Adipose tissue (tissue), 3 donors: ENCODE data around the gene EPHB6. TPM values are rescaled to one million over a fixed set of nuclear protein-coding genes. Genes with fewer than 3 reads are reported as not detected.

ENCODE experiments used
- H3K27ac ChIP-seq: one replicate; pipeline ENCODE4 v1.5.1; 2013; ENCODE audit warnings: low read depth, low read length
- WGBS, 3 donors: extraction: QIAGEN DNeasy Blood & Tissue Kit; methylation state at CpG; one replicate each; pipeline ENCODE4 v1.1.7; 2013; 5-methylcytosine and 5-hydroxymethylcytosine counted together
- polyA plus RNA-seq, 3 donors: library from polyadenylated mRNA; stranded (reverse); fragments of 200-250 nt; gene quantifications; one replicate each; pipeline ENCODE4 v1.2.3, GENCODE V29; 2013
- donor health status: healthy with polysubstance abuse.
- donor health status: Bipolar disorder and iron deficiency.
- donor health status: healthy.

EPHB6 gene
- 10 to 100 TPM; 12.8 to 33.7 (median 21.4) TPM for polyA plus RNA-seq

- no peak within 1 kb of the TSS for H3K27ac ChIP-seq
- WGBS, 3 donors, result 0 to 1% (median 0%) methylated on average over 62 to 70 of the region's 70 CpGs
Observed at GRCh38 chr7:142854372-142855113, at the start of gene EPHB6. Gene EPHB6 (plus strand): TSS chr7:142855076. CDS start chr7:142863228, 8,152 bp downstream.

GRCh38 chr7:142805350-142806021 lies 49.4 kb upstream of the EPHB6 start:
- WGBS, 3 donors, result 76 to 90% (median 78%) methylated on average over 3 of the region's 3 CpGs
- H3K27ac ChIP-seq, result no peak overlapping the region

GRCh38 chr7:142806022-142806356 lies 48.9 kb upstream of the EPHB6 start:
- H3K27ac ChIP-seq, result no peak overlapping the region
- 25 to 76% (median 34%) methylated on average over 2 of the region's 2 CpGs for WGBS, 3 donors

GRCh38 chr7:142806957-142807356 lies 47.9 kb upstream of the EPHB6 start:
- WGBS, 3 donors, result 83 to 89% (median 87%) methylated on average over 1 of the region's 1 CpG
- no peak overlapping the region for H3K27ac ChIP-seq

- no peak overlapping the region for H3K27ac ChIP-seq
- WGBS, 3 donors, result 35 to 62% (median 47%) methylated on average over 3 of the region's 3 CpGs
Observed at GRCh38 chr7:142807855-142808460, 46.9 kb upstream of the EPHB6 start.

- no peak overlapping the region for H3K27ac ChIP-seq
Observed at GRCh38 chr7:142808461-142808801, 46.4 kb upstream of the EPHB6 start.

- 35 to 68% (median 41%) methylated on average over 6 of the region's 6 CpGs for WGBS, 3 donors
- no peak overlapping the region for H3K27ac ChIP-seq
Observed at GRCh38 chr7:142808802-142809583, 45.9 kb upstream of the EPHB6 start.

- no peak overlapping the region for H3K27ac ChIP-seq
- WGBS, 3 donors, result 82 to 85% (median 83%) methylated on average over 2 of the region's 2 CpGs
Observed at GRCh38 chr7:142809671-142810070, 45.2 kb upstream of the EPHB6 start.

GRCh38 chr7:142811154-142811737 lies 43.6 kb upstream of the EPHB6 start:
- WGBS, 3 donors, result 27 to 30% (median 27%) methylated on average over 6 of the region's 6 CpGs
- no peak overlapping the region for H3K27ac ChIP-seq

GRCh38 chr7:142812437-142813215 lies 42.2 kb upstream of the EPHB6 start:
- 41 to 57% (median 54%) methylated on average over 7 of the region's 7 CpGs for WGBS, 3 donors

GRCh38 chr7:142813226-142813625 lies 41.6 kb upstream of the EPHB6 start:
- H3K27ac ChIP-seq, result no peak overlapping the region
- WGBS, 3 donors, result 30 to 38% (median 36%) methylated on average over 2 of the region's 2 CpGs

More at GRCh38 chr7:142812437-142813215, 42.2 kb upstream of the EPHB6 start:
- H3K27ac ChIP-seq, result no peak overlapping the region

- H3K27ac ChIP-seq, result no peak overlapping the region
- 50 to 61% (median 58%) methylated on average over 1 of the region's 1 CpG for WGBS, 3 donors
Observed at GRCh38 chr7:142813699-142814098, 41.2 kb upstream of the EPHB6 start.

- 68 to 84% (median 74%) methylated on average over 2 of the region's 2 CpGs for WGBS, 3 donors
- no peak overlapping the region for H3K27ac ChIP-seq
Observed at GRCh38 chr7:142814451-142814850, 40.4 kb upstream of the EPHB6 start.

- H3K27ac ChIP-seq, result no peak overlapping the region
- 74 to 81% (median 79%) methylated on average over 3 of the region's 3 CpGs for WGBS, 3 donors
Observed at GRCh38 chr7:142815134-142815533, 39.7 kb upstream of the EPHB6 start.

- WGBS, 3 donors, result 72 to 76% (median 72%) methylated on average over 2 of the region's 2 CpGs
Observed at GRCh38 chr7:142817506-142817905, 37.4 kb upstream of the EPHB6 start.

GRCh38 chr7:142819530-142819929 lies 35.3 kb upstream of the EPHB6 start:
- WGBS, 3 donors, result 79 to 87% (median 85%) methylated on average over 5 of the region's 5 CpGs
- H3K27ac ChIP-seq, result no peak overlapping the region

More at GRCh38 chr7:142817506-142817905, 37.4 kb upstream of the EPHB6 start:
- H3K27ac ChIP-seq, result no peak overlapping the region

- WGBS, 3 donors, result 0 to 49% (median 1%) methylated on average over 1 of the region's 1 CpG
- no peak overlapping the region for H3K27ac ChIP-seq
Observed at GRCh38 chr7:142822714-142823113, 32.2 kb upstream of the EPHB6 start.

- WGBS, 3 donors, result 33 to 46% (median 43%) methylated on average over 1 of the region's 1 CpG
- no peak overlapping the region for H3K27ac ChIP-seq
Observed at GRCh38 chr7:142827951-142828500, 26.9 kb upstream of the EPHB6 start.
